ENCODE results near the gene TAF5L.

Gene TAF5L

DNA sequence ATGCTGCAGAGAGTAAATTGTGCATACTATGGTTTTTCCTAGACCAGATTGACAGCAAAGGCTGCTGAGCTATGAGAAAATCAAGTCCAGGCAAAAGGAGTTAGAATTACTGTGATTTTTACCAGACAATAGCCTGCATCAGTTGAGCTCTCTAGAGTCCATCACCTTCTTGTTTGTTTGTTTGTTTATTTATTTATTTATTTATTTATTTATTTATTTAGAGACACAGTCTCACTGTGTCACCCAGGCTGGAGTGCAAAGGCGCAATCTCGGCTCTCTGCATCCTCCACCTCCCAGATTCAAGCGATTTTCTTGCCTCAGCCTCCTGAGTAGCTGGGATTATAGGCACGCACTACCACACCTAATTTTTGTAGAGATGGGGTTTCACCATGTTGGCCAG lies 43.2 kb downstream of the TAF5L start:
- Histone ChIP-seq H3K4me2 (no peak overlapping the region), H3K9ac (no peak overlapping the region), H4K20me1 (ENCODE audit: insufficient read depth) (no peaks in the 10 kb centered on the region), H3K4me3 (IDR thresholded peaks at IDR 0.05; ENCODE audit: insufficient read depth, low read depth, low read length) (no peak overlapping the region), H2AFZ (ENCODE audit: low read depth) (no peak overlapping the region), H3K27me3 (ENCODE audit: insufficient read depth, low read depth) (no peaks in the 10 kb centered on the region), H3K4me1 (ENCODE audit: low read depth, poor library complexity, severe bottlenecking) (no peaks in the 10 kb centered on the region), H3K36me3 (ENCODE audit: insufficient read depth) (no peaks in the 10 kb centered on the region), H3K79me2 (ENCODE audit: insufficient read depth, low read depth) (no peaks in the 10 kb centered on the region), H3K27ac (no peak overlapping the region)
- TF ChIP-seq, protein P1, sequence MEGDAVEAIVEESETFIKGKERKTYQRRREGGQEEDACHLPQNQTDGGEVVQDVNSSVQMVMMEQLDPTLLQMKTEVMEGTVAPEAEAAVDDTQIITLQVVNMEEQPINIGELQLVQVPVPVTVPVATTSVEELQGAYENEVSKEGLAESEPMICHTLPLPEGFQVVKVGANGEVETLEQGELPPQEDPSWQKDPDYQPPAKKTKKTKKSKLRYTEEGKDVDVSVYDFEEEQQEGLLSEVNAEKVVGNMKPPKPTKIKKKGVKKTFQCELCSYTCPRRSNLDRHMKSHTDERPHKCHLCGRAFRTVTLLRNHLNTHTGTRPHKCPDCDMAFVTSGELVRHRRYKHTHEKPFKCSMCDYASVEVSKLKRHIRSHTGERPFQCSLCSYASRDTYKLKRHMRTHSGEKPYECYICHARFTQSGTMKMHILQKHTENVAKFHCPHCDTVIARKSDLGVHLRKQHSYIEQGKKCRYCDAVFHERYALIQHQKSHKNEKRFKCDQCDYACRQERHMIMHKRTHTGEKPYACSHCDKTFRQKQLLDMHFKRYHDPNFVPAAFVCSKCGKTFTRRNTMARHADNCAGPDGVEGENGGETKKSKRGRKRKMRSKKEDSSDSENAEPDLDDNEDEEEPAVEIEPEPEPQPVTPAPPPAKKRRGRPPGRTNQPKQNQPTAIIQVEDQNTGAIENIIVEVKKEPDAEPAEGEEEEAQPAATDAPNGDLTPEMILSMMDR (conservative IDR thresholded peaks at IDR 0.05; ENCODE audit: low read depth, low read length) = no peak

DNA sequence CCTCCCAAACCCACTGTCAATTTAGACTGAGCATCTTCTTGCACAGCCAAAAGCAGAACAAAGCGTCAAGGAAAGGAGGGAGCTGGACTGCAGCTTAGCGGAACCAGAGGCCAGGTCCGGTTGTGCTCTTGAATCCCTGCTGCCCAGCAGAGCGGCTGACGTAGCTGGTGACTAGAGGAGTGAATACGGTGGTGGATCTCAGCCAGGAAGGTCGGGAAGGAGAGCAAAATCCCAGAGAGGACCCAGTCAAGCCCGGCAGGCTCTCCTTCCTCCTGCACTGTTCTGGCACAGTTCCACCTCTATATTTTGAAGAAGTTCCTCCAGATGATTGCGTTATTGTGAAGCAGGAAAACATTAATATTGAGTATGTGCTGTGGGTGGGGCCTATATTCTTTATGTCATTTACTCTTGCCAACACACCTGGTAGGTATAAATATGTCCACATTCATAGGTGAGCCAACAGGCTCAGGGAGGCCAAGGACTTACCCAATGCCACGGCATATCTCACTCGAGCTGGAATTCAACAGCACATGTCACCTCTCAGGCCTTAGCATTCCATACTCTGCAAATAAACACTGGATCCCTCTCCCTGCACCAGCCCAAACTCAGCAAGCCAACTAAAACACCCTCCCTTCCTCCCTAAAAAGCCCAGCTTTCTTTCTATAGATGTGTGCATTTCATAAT lies 43.8 kb downstream of the TAF5L start:
- no peak overlapping the region for H2AFZ ChIP-seq (ENCODE audit: low read depth)
- no peaks in the 10 kb centered on the region for H3K36me3 ChIP-seq (ENCODE audit: insufficient read depth)
- no peaks in the 10 kb centered on the region for H3K79me2 ChIP-seq (ENCODE audit: insufficient read depth, low read depth)
- H3K27me3 ChIP-seq (ENCODE audit: insufficient read depth, low read depth) = no peaks in the 10 kb centered on the region
- H3K4me1 ChIP-seq (ENCODE audit: low read depth, poor library complexity, severe bottlenecking) = no peaks in the 10 kb centered on the region
- H3K9ac ChIP-seq = no peak overlapping the region
- H3K4me3 ChIP-seq (IDR thresholded peaks at IDR 0.05; ENCODE audit: insufficient read depth, low read depth, low read length) = no peak overlapping the region
- no peaks in the 10 kb centered on the region for H4K20me1 ChIP-seq (ENCODE audit: insufficient read depth)
- no peak overlapping the region for H3K27ac ChIP-seq
- TF ChIP-seq, protein P1 (conservative IDR thresholded peaks at IDR 0.05; ENCODE audit: low read depth, low read length) = no peak
- no peak overlapping the region for H3K4me2 ChIP-seq

DNA sequence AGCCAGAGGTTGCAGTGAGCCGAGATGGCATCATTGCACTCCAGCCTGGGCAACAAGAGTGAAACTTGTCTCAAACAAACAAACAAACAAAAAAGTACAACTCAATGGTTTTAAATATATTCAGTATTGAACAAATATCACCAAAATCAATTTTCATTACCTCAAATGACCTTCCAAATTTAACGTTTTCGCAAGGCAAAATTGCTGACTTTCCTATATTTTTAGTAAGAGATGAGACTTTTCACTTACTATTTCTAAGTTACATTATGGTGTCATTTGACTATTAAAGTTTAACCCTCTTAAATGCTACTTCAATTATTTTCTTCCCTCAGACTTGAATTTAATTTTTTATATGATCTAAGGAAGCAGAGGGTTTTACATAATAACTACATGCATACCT lies 44.4 kb downstream of the TAF5L start:
- H3K79me2 ChIP-seq (ENCODE audit: insufficient read depth, low read depth) = no peaks in the 10 kb centered on the region
- no peak overlapping the region for H3K27ac ChIP-seq
- no peaks in the 10 kb centered on the region for H3K4me1 ChIP-seq (ENCODE audit: low read depth, poor library complexity, severe bottlenecking)
- H3K9ac ChIP-seq = no peak overlapping the region
- H3K4me2 ChIP-seq = no peak overlapping the region
- H3K27me3 ChIP-seq (ENCODE audit: insufficient read depth, low read depth) = no peaks in the 10 kb centered on the region
- H3K36me3 ChIP-seq (ENCODE audit: insufficient read depth) = no peaks in the 10 kb centered on the region
- no peak overlapping the region for H2AFZ ChIP-seq (ENCODE audit: low read depth)
- H4K20me1 ChIP-seq (ENCODE audit: insufficient read depth) = no peaks in the 10 kb centered on the region
- TF ChIP-seq, protein P1 (conservative IDR thresholded peaks at IDR 0.05; ENCODE audit: low read depth, low read length) = no peak
- H3K4me3 ChIP-seq (IDR thresholded peaks at IDR 0.05; ENCODE audit: insufficient read depth, low read depth, low read length) = no peak overlapping the region

DNA sequence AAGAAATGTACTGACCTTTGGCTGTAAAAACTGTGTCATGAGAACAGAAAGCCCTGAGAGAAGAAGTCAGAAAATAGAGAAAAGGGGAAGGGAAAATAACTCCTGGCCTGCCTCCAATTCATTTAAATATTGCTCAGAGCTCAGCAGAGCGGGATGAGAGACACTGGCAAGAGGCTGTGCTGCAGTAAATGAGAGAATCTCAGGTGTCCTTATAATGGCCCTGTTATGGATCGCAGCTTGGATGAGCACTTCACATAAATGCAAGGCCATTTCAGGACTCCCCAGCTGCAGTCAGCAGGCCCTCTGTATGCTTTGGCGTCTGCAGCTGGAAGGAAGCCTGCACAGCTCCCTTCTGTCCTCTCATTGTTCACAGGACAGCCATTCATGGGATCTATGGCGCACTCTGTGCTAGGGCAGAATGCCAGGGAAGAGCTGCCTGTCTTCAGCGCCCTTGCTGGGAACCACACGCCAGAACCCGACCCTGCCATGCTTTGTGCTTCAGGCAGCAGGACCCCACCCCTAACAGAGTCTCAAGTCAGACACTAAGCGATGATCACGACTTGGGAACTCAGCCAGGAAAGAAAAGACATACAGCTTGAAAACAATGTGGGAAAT lies 46.8 kb downstream of the TAF5L start:
- Histone ChIP-seq H3K79me2 (ENCODE audit: insufficient read depth, low read depth) (no peaks in the 10 kb centered on the region), H2AFZ (ENCODE audit: low read depth) (no peak overlapping the region), H3K27me3 (ENCODE audit: insufficient read depth, low read depth) (no peaks in the 10 kb centered on the region), H3K4me3 (IDR thresholded peaks at IDR 0.05; ENCODE audit: insufficient read depth, low read depth, low read length) (no peak overlapping the region), H3K36me3 (ENCODE audit: insufficient read depth) (no peaks in the 10 kb centered on the region), H3K4me2 (no peak overlapping the region), H4K20me1 (ENCODE audit: insufficient read depth) (no peaks in the 10 kb centered on the region), H3K27ac (no peak overlapping the region), H3K4me1 (ENCODE audit: low read depth, poor library complexity, severe bottlenecking) (no peaks in the 10 kb centered on the region), H3K9ac (no peak overlapping the region)
- TF ChIP-seq, protein P1 (conservative IDR thresholded peaks at IDR 0.05; ENCODE audit: low read depth, low read length) = no peak
